Cardiac fibroblast (primary cell): Measurements from ENCODE around the gene PAX5.

ENCODE experiments used
- DNase-seq, 2 donors: peaks; one replicate each; pipeline versions ENCODE4 v3.0.0 to v3.0.0-alpha.2; 2010; ENCODE audit warnings: low read depth in 2 of 2
- H3K4me3 ChIP-seq, 2 donors: replicated peaks in 1 of 2; 1 replicate in 1 of 2; 2 replicates in 1 of 2; pipeline ENCODE4 v1.5.1; 2011; ENCODE audit warnings: low read depth in 2 of 2, low read length in 2 of 2, mild to moderate bottlenecking in 2 of 2, moderate library complexity in 1 of 2
- TF ChIP-seq, protein P1 (sequence below): IDR thresholded peaks from one replicate; pipeline ENCODE4 v1.5.1; 2011; ENCODE audit warnings: low read depth, mild to moderate bottlenecking, low read length, inconsistent platforms

Gene PAX5

DNA sequence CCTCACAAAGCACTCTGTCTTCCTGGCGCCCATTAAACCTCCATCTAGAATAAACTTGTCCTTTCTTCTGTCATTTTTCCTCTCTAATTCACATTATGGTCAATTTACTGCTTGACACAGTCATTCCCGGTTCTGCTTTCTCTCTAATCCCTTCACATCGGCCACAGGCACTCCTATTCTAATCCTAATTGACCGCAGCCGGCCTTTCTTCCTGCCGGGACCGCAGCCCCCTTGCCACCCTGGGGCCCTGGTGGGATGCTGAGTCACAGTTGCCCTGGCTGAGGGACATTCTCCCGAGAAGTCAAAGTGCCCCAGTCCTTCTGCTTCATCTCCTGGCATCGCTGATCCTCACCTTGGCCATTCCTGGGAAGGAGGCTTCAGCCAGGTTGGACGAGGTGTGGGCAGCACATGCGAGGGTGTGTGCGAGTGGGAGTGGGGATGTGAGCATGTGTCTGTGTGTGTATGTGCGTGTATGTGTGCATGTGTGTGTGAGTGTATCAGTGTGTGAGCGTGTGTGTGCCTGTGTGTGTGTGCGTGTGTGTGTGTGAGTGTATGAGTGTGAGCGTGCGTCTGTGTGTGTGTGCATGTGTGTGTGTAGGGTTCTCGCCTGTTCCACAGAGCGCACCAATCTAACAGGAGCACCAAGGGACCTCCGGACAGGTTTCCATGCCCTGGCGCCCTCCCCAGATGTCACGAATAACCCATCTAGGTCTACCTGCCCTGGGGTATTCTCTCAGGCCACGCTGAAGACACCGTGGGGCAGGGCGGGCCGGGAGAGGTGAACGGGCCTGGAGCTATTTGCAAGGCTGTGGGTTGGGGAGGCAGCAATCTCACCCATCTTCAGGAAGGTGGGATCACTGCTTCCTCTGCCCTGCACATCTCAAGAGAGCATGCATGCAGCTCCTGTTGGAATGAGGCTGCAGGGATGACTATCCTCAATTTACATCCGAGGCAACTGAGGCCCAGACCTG lies 191.2 kb downstream of the PAX5 start:
- H3K4me3 ChIP-seq, result no peak overlapping the region
- DNase-seq, result no peak
- TF ChIP-seq, protein P1, sequence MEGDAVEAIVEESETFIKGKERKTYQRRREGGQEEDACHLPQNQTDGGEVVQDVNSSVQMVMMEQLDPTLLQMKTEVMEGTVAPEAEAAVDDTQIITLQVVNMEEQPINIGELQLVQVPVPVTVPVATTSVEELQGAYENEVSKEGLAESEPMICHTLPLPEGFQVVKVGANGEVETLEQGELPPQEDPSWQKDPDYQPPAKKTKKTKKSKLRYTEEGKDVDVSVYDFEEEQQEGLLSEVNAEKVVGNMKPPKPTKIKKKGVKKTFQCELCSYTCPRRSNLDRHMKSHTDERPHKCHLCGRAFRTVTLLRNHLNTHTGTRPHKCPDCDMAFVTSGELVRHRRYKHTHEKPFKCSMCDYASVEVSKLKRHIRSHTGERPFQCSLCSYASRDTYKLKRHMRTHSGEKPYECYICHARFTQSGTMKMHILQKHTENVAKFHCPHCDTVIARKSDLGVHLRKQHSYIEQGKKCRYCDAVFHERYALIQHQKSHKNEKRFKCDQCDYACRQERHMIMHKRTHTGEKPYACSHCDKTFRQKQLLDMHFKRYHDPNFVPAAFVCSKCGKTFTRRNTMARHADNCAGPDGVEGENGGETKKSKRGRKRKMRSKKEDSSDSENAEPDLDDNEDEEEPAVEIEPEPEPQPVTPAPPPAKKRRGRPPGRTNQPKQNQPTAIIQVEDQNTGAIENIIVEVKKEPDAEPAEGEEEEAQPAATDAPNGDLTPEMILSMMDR, result no peak

GRCh38 chr9:36840898-36841536 lies 193.1 kb downstream of the PAX5 start:
- no peak for DNase-seq

GRCh38 chr9:36839131-36839885 lies 194.8 kb downstream of the PAX5 start:
- H3K4me3 ChIP-seq, result no peak overlapping the region
- TF ChIP-seq, protein P1, result no peak
- DNase-seq, result no peak

More at GRCh38 chr9:36840898-36841536, 193.1 kb downstream of the PAX5 start:
- TF ChIP-seq, protein P1, result no peak
- no peak overlapping the region for H3K4me3 ChIP-seq

DNA sequence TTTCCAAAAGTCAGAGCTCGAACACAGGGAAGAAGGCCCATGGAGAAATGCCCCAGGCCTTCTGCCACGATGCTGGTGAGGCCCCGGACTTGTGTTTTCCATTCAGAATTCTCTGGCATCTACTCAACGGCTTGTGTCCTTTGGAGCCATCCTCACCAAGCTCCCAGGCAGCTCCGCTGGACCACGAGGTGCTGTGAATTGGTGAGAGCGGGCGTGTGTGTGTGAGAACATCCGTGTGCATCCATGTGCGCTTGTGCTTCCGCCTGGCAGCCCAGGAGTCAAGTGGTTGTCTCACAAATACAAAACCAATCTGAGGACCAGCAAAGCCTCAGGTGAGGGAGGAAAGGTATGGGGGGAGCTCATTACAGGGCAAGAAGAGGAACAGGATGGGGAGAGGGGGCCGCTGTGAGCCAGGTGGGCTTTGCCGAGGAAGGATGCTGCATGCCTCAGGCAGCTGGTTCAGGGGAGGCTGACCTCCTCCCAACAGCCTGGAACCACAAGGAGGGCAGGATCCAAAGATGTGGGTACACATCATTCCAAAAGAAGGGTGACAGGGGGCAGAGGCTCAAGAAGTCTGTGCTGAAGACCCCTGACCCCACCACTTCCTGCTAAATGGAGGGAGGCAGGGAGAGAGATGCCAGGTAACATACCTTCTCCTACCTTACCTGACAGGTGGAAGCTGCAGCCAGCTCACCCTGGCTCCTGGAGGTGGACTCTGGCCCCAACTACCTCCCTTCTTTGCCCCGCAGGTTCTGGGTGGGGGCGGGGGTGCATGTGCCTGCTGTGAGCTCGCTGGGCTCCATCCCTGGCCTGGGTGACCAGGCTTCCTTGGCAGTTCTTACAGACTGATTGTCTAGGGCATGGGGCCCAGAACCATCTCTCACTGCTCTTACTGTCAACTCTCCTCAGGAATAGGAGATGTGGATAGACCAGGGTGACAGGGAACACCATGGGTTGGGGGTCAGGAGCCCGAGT lies 196.3 kb downstream of the PAX5 start:
- TF ChIP-seq, protein P1, result no peak
- no peak for DNase-seq
- H3K4me3 ChIP-seq, result no peak overlapping the region

- TF ChIP-seq, protein P1, result no peak
- no peak for DNase-seq
- no peak overlapping the region for H3K4me3 ChIP-seq
These were observed 197.6 kb downstream of the PAX5 start for GRCh38 chr9:36836486-36836885.
